B cell (primary cell): ENCODE data around the gene TMED10. TPM values are rescaled to one million over a fixed set of nuclear protein-coding genes. Genes with fewer than 3 reads are reported as not detected.
"Not testable (repeated sequence)": the region's sequence is repeated elsewhere in the genome, so short reads cannot be mapped to it uniquely, and the experiment has no call there.

Experiments
- ATAC-seq: fragments of 200-7000 bp; cut with Tn5 transposase; one replicate; pipeline ENCODE4 v1.10.0; 2021; ENCODE audit warnings: low read depth, mild to moderate bottlenecking, moderate number of reproducible peaks, moderate library complexity
- CTCF ChIA-PET: fragments of 350-600 bp; sonication (Branson Sonifier 250); formaldehyde crosslinking; loops from one replicate; lab custom pipeline; 2021; ENCODE audit warnings: antibody characterized with exemption, inconsistent platforms; lab: Charles Lee
- POLR2A ChIA-PET: fragments of 350-600 bp; sonication (Branson Sonifier 250); formaldehyde crosslinking; loops from one replicate; lab custom pipeline; 2021; ENCODE audit warnings: antibody characterized with exemption; lab: Charles Lee
- DNase-seq: peaks from one replicate; pipeline ENCODE4 v3.0.0; 2013
- H2AFZ ChIP-seq: 2 replicates; pipeline ENCODE4 v1.6.1; 2012; ENCODE audit warnings: mild to moderate bottlenecking, low read depth, low read length; ENCODE audit not compliant: insufficient read depth, poor library complexity, severe bottlenecking
- H3K27ac ChIP-seq, 2 donors: 1 replicate in 1 of 2; 2 replicates in 1 of 2; pipeline ENCODE4 v1.5.1; 2012 to 2013; ENCODE audit warnings: low read length in 2 of 2, mild to moderate bottlenecking in 2 of 2, moderate library complexity in 1 of 2
- H3K27me3 ChIP-seq, 4 experiments: fragments of 200-600 bp in 1 of 4; sonication (generic) in 1 of 4; replicated peaks in 1 of 4; 1 replicate in 2 of 4; 2 replicates in 2 of 4; pipeline versions ENCODE4 v1.6.1 to v1.7.0; 2013 to 2016; ENCODE audit warnings: low read length in 3 of 4, mild to moderate bottlenecking in 2 of 4, mixed read lengths in 1 of 4, moderate library complexity in 1 of 4; ENCODE audit not compliant: insufficient read depth in 4 of 4, control insufficient read depth in 3 of 4; ENCODE audit errors: control extremely low read depth in 1 of 4
- H3K36me3 ChIP-seq, 2 experiments: replicated peaks in 1 of 2; 1 replicate in 1 of 2; 2 replicates in 1 of 2; pipeline versions ENCODE4 v1.6.1 to v1.7.1; 2013; ENCODE audit warnings: low read length in 1 of 2; ENCODE audit not compliant: insufficient read depth in 2 of 2, control insufficient read depth in 1 of 2; ENCODE audit errors: control extremely low read depth in 1 of 2, extremely low read depth in 1 of 2
- H3K4me1 ChIP-seq, 2 donors: fragments of 200-600 bp in 1 of 2; sonication (generic) in 1 of 2; 1 replicate in 1 of 2; 2 replicates in 1 of 2; pipeline versions ENCODE4 v1.5.1 to v1.6.1; 2013 to 2017; ENCODE audit warnings: low read length in 2 of 2; ENCODE audit not compliant: control insufficient read depth in 2 of 2, insufficient read depth in 2 of 2
- H3K4me2 ChIP-seq: replicated peaks from 2 replicates; pipeline ENCODE3; 2012; ENCODE audit warnings: mild to moderate bottlenecking, low read depth, low read length; ENCODE audit not compliant: poor library complexity, severe bottlenecking
- H3K4me3 ChIP-seq, 5 experiments: fragments of 200-600 bp in 1 of 5; sonication (generic) in 1 of 5; 1 replicate in 3 of 5; 2 replicates in 2 of 5; pipeline versions ENCODE4 v1.5.1 to v1.7.0; 2011 to 2016; ENCODE audit warnings: low read length in 4 of 5, mild to moderate bottlenecking in 4 of 5, low read depth in 2 of 5, control low read depth in 1 of 5, moderate library complexity in 1 of 5; ENCODE audit not compliant: insufficient read depth in 1 of 5; ENCODE audit errors: control extremely low read depth in 1 of 5, extremely low read depth in 1 of 5
- H3K79me2 ChIP-seq: fragments of 200-600 bp; sonication (generic); one replicate; pipeline ENCODE4 v1.6.0; 2016; ENCODE audit warnings: low read length; ENCODE audit not compliant: control insufficient read depth, insufficient read depth
- H3K9ac ChIP-seq: fragments of 200-600 bp; sonication (generic); 2 replicates; pipeline ENCODE4 v1.6.1; 2017; ENCODE audit warnings: mild to moderate bottlenecking, low read length, moderate library complexity
- H3K9me3 ChIP-seq, 3 donors: one replicate each; pipeline versions ENCODE4 v1.6.1 to v1.7.1; 2013; ENCODE audit warnings: low read length in 2 of 3; ENCODE audit not compliant: control insufficient read depth in 2 of 3, insufficient read depth in 1 of 3; ENCODE audit errors: control extremely low read depth in 1 of 3
- H4K20me1 ChIP-seq: 2 replicates; pipeline ENCODE4 v1.6.0; 2012; ENCODE audit warnings: mild to moderate bottlenecking, low read length; ENCODE audit not compliant: insufficient read depth, control insufficient read depth, poor library complexity, severe bottlenecking
- H3K27ac Mint-ChIP-seq: one replicate; pipeline ENCODE4 v1.8.0; 2021; ENCODE audit warnings: mixed read lengths
- H3K27me3 Mint-ChIP-seq: one replicate; pipeline ENCODE4 v1.8.0; 2021; ENCODE audit warnings: mixed read lengths
- H3K4me1 Mint-ChIP-seq: one replicate; pipeline ENCODE4 v1.8.0; 2021; ENCODE audit warnings: mixed read lengths
- H3K4me3 Mint-ChIP-seq: one replicate; pipeline ENCODE4 v1.8.0; 2021; ENCODE audit warnings: mixed read lengths
- H3K9me3 Mint-ChIP-seq: one replicate; pipeline ENCODE4 v1.8.0; 2022; ENCODE audit warnings: mixed read lengths; ENCODE audit not compliant: insufficient read depth
- CTCF ChIP-seq: fragments of 200-600 bp; IDR thresholded peaks from one replicate; pipeline ENCODE4 v1.8.0; 2022; ENCODE audit warnings: antibody characterized with exemption, mild to moderate bottlenecking
- EZH2 ChIP-seq: IDR thresholded peaks from 2 replicates; pipeline ENCODE4 v1.6.1; 2012; ENCODE audit warnings: borderline replicate concordance, low read depth, mild to moderate bottlenecking, moderate library complexity, low read length; ENCODE audit not compliant: insufficient read depth, poor library complexity, severe bottlenecking
- WGBS: methylation state at CpG from one replicate; pipeline ENCODE4 v1.1.5; 2013; ENCODE audit warnings: missing lambda C conversion rate; ENCODE audit not compliant: insufficient coverage; 5-methylcytosine and 5-hydroxymethylcytosine counted together
- intact Hi-C: fragments of 100-400 bp; cut with micrococcal nuclease; formaldehyde crosslinking; loops from one replicate; pipeline ENCODE4 v1.10.0; 2022
- polyA plus RNA-seq: library from polyadenylated mRNA; depleted of rRNA; stranded (reverse); fragments of >200 nt; gene quantifications from 2 replicates; pipeline ENCODE4 v1.2.3, GENCODE V29; 2012
- total RNA-seq, 2 donors: library from RNA; stranded (reverse); fragments of 120-200 nt in 1 of 2; gene quantifications; 1 replicate in 1 of 2; 2 replicates in 1 of 2; pipeline versions ENCODE4 v1.2.3 to v1.2.4, GENCODE V29; 2013 to 2022

TMED10 gene
- total and polyA plus RNA-seq, 2 donors (not counting 1 experiment from before 2014, with no cell fraction given) = 72.0 to 111 TPM

GRCh38 chr14:75153295-75153694, 23.1 kb downstream of the TMED10 start:
- ChIA-PET POLR2A (interaction anchor here (0.5 to 0.6 kb wide), 2 partner anchors 22 to 143 kb away, joined by 3 to 6 read pairs; no protein-coding TSS in a partner anchor), CTCF (interaction anchor here (1.5 kb wide), 1 partner anchor 21 kb away, joined by 7 read pairs; no protein-coding TSS in a partner anchor)
- peaks cover 10 to 24% of the 10 kb centered on the region in 2 experiments for H3K36me3 ChIP-seq

GRCh38 chr14:75151851-75152250, 24.6 kb downstream of the TMED10 start:
- H4K20me1 ChIP-seq = peaks cover 50% of the 10 kb centered on the region
- no CpG with 5 or more reads among the region's 1 CpG for WGBS
- Mint-ChIP-seq H3K4me3 (no peak overlapping the region), H3K27me3 (no peaks in the 10 kb centered on the region), H3K4me1 (peaks cover 9% of the 10 kb centered on the region), H3K9me3 (no peaks in the 10 kb centered on the region), H3K27ac (no peak overlapping the region)
- no peak overlapping the region for H2AFZ ChIP-seq
- intact Hi-C loops = no loop called here
- no peaks in the 10 kb centered on the region for H3K4me1 ChIP-seq
- ATAC-seq (no peak), DNase-seq (no peak)
- no peak overlapping the region for H3K4me3 ChIP-seq
- H3K79me2 ChIP-seq = peaks cover 77% of the 10 kb centered on the region
- no peaks in the 10 kb centered on the region for H3K9me3 ChIP-seq
- H3K27me3 ChIP-seq = no peaks in the 10 kb centered on the region
- peaks cover 16 to 32% of the 10 kb centered on the region in 2 experiments for H3K36me3 ChIP-seq
- CTCF ChIA-PET = no interaction called here
- POLR2A ChIA-PET = no interaction called here
- no peak overlapping the region for H3K27ac ChIP-seq
- no peak overlapping the region for H3K4me2 ChIP-seq
- TF ChIP-seq EZH2 (no peak), CTCF (no peak)
- no peak overlapping the region for H3K9ac ChIP-seq

More at GRCh38 chr14:75153295-75153694, 23.1 kb downstream of the TMED10 start:
- H3K4me2 ChIP-seq = no peak overlapping the region
- Mint-ChIP-seq H3K27ac (no peak overlapping the region), H3K27me3 (no peaks in the 10 kb centered on the region), H3K4me1 (peaks cover 10% of the 10 kb centered on the region), H3K4me3 (no peak overlapping the region), H3K9me3 (no peaks in the 10 kb centered on the region)
- H3K4me3 ChIP-seq = no peak overlapping the region
- ATAC-seq (no peak), DNase-seq (no peak)
- no peaks in the 10 kb centered on the region for H3K9me3 ChIP-seq
- H3K79me2 ChIP-seq = peaks cover 87% of the 10 kb centered on the region
- no peak overlapping the region for H3K27ac ChIP-seq
- H3K4me1 ChIP-seq = no peaks in the 10 kb centered on the region
- intact Hi-C loops = no loop called here
- TF ChIP-seq CTCF (no peak), EZH2 (no peak)
- no peak overlapping the region for H3K9ac ChIP-seq
- H3K27me3 ChIP-seq = no peaks in the 10 kb centered on the region
- H2AFZ ChIP-seq = no peak overlapping the region
- peaks cover 56% of the 10 kb centered on the region for H4K20me1 ChIP-seq
- no CpG with 5 or more reads among the region's 1 CpG for WGBS

GRCh38 chr14:75150637-75151036, 25.8 kb downstream of the TMED10 start:
- H3K27ac Mint-ChIP-seq, H3K27me3 ChIP-seq, H3K9me3 ChIP-seq, DNase-seq, H3K4me1 ChIP-seq, H3K9me3 Mint-ChIP-seq, CTCF ChIA-PET, H3K4me2 ChIP-seq, POLR2A ChIA-PET, H3K4me3 Mint-ChIP-seq, H3K27me3 Mint-ChIP-seq, H2AFZ ChIP-seq, ATAC-seq, H3K9ac ChIP-seq, H3K4me3 ChIP-seq, intact Hi-C loops, H3K27ac ChIP-seq: not testable (repeated sequence)
- 100% methylated on average over 3 of the region's 6 CpGs for WGBS
- H3K36me3 ChIP-seq = peaks cover 16 to 39% of the 10 kb centered on the region in 2 experiments
- peaks cover 14% of the 10 kb centered on the region for H3K4me1 Mint-ChIP-seq
- peaks cover 39% of the 10 kb centered on the region for H4K20me1 ChIP-seq
- peaks cover 66% of the 10 kb centered on the region for H3K79me2 ChIP-seq
